Hematopoietic multipotent progenitor cell treated with erythropoietin and hydrocortisone succinate and interleukin-3 and kit ligand, for 4 days (in vitro differentiated cells): ENCODE results near the gene ERV3-1.
A peak's percentile ranks its signal among the peaks of the same experiment; 100 is the strongest.
"Not testable (repeated sequence)": the region's sequence is repeated elsewhere in the genome, so short reads cannot be mapped to it uniquely, and the experiment has no call there.

Source experiments
- DNase-seq: peaks from one replicate; pipeline ENCODE4 v3.0.0-alpha.2; 2015

Gene ERV3-1

GRCh38 chr7:64999165-65000004 lies 7.1 kb downstream of the ERV3-1 start:
- peak; percentile 89 for DNase-seq

- no peak for DNase-seq
Observed at GRCh38 chr7:64998865-64999164, 7.7 kb downstream of the ERV3-1 start.

- no peak for DNase-seq
Observed at GRCh38 chr7:64997927-64998391, 8.5 kb downstream of the ERV3-1 start.

- DNase-seq: no peak
Observed at GRCh38 chr7:64997164-64997908, 9.2 kb downstream of the ERV3-1 start.

- no peak for DNase-seq
Observed at GRCh38 chr7:64996305-64996704, 10.2 kb downstream of the ERV3-1 start.

- no peak for DNase-seq
Observed at GRCh38 chr7:64993901-64994300, 12.6 kb downstream of the ERV3-1 start.

GRCh38 chr7:64992971-64993370 lies 13.5 kb downstream of the ERV3-1 start:
- DNase-seq: no peak

GRCh38 chr7:64990936-64991335 lies 15.6 kb downstream of the ERV3-1 start, which contains the start of gene ZNF117:
Gene ZNF117, minus strand, starts transcription at chr7:64991036.
- no peak for DNase-seq

GRCh38 chr7:64990216-64990615 lies 16.3 kb downstream of the ERV3-1 start:
- no peak for DNase-seq

GRCh38 chr7:64978497-64979203 lies 27.8 kb downstream of the ERV3-1 start:
- no peak for DNase-seq

- no peak for DNase-seq
Observed at GRCh38 chr7:64965594-64965993, 40.9 kb downstream of the ERV3-1 start.

GRCh38 chr7:64959072-64959747 lies 47.3 kb downstream of the ERV3-1 start:
- no peak for DNase-seq

- DNase-seq: peak; percentile 81
Observed at GRCh38 chr7:64951250-64951848, 55.1 kb downstream of the ERV3-1 start.

- not testable (repeated sequence) for DNase-seq
Observed at GRCh38 chr7:64950673-64951072, 55.8 kb downstream of the ERV3-1 start.

GRCh38 chr7:64948774-64949173 lies 57.7 kb downstream of the ERV3-1 start:
- not testable (repeated sequence) for DNase-seq

GRCh38 chr7:64947252-64948000 lies 59.1 kb downstream of the ERV3-1 start:
- DNase-seq: peak; percentile 43

- DNase-seq: peak; percentile 56
Observed at GRCh38 chr7:64946772-64947171, 59.7 kb downstream of the ERV3-1 start.

GRCh38 chr7:64945503-64946175 lies 60.8 kb downstream of the ERV3-1 start:
- DNase-seq: peak; percentile 42

- DNase-seq: peak; percentile 94
Observed at GRCh38 chr7:64944667-64945502, 61.6 kb downstream of the ERV3-1 start.
